Suprapubic skin (tissue), 4 donors: ENCODE measurements around the gene NOXO1. TPM values are rescaled to one million over a fixed set of nuclear protein-coding genes. Genes with fewer than 3 reads are reported as not detected.

Experiments used
- DNase-seq, 2 donors: peaks; one replicate each; pipeline ENCODE4 v3.0.0-alpha.2; 2019; ENCODE audit warnings: low spot score in 2 of 2
- H3K27ac ChIP-seq: fragments of 200-600 bp; sonication (generic); one replicate; pipeline ENCODE4 v1.5.1; 2019
- H3K27me3 ChIP-seq: fragments of 200-600 bp; sonication (generic); one replicate; pipeline ENCODE4 v1.5.1; 2019
- H3K36me3 ChIP-seq: fragments of 200-600 bp; sonication (generic); one replicate; pipeline ENCODE4 v1.5.1; 2019
- H3K4me1 ChIP-seq: fragments of 200-600 bp; sonication (generic); one replicate; pipeline ENCODE4 v1.5.1; 2019
- H3K4me3 ChIP-seq: fragments of 200-600 bp; sonication (generic); one replicate; pipeline ENCODE4 v1.5.1; 2019; ENCODE audit warnings: mild to moderate bottlenecking
- H3K9me3 ChIP-seq: fragments of 200-600 bp; sonication (generic); one replicate; pipeline ENCODE4 v1.5.1; 2019
- EP300 ChIP-seq: sonication (generic); formaldehyde crosslinking; IDR thresholded peaks from one replicate; pipeline ENCODE4 v1.6.1; 2017; ENCODE audit warnings: antibody characterized with exemption
- POLR2A ChIP-seq, 2 donors: fragments of 450-650 bp; IDR thresholded peaks; one replicate each; pipeline ENCODE4 v1.6.1; 2017; ENCODE audit warnings: antibody characterized with exemption in 2 of 2, mild to moderate bottlenecking in 2 of 2, moderate library complexity in 2 of 2
- POLR2AphosphoS5 ChIP-seq, 3 donors: sonication (generic); formaldehyde crosslinking; IDR thresholded peaks; one replicate each; pipeline ENCODE4 v1.6.1; 2017; ENCODE audit warnings: antibody characterized with exemption in 3 of 3
- WGBS: methylation state at CpG from one replicate; pipeline ENCODE4 v1.1.5; 2018; 5-methylcytosine and 5-hydroxymethylcytosine counted together
- total RNA-seq, 4 donors: library from RNA; depleted of rRNA; stranded (reverse); fragments of >200 nt; gene quantifications; one replicate each; pipeline ENCODE4 v1.1.0, GENCODE V29; 2016
- TF ChIP-seq, protein P1 (sequence below), 2 donors: fragments of 200-600 bp in 1 of 2; fragments of 450-650 bp in 1 of 2; sonication (generic) in 1 of 2; IDR thresholded peaks; one replicate each; pipeline ENCODE4 v1.5.1; 2016 to 2019; ENCODE audit warnings: antibody characterized with exemption in 2 of 2, mild to moderate bottlenecking in 1 of 2, moderate library complexity in 1 of 2

The NOXO1 gene
- total RNA-seq, 4 donors from 2014 or later = 1.1 to 3.1 (median 2.0) TPM; not detected in 1

DNA sequence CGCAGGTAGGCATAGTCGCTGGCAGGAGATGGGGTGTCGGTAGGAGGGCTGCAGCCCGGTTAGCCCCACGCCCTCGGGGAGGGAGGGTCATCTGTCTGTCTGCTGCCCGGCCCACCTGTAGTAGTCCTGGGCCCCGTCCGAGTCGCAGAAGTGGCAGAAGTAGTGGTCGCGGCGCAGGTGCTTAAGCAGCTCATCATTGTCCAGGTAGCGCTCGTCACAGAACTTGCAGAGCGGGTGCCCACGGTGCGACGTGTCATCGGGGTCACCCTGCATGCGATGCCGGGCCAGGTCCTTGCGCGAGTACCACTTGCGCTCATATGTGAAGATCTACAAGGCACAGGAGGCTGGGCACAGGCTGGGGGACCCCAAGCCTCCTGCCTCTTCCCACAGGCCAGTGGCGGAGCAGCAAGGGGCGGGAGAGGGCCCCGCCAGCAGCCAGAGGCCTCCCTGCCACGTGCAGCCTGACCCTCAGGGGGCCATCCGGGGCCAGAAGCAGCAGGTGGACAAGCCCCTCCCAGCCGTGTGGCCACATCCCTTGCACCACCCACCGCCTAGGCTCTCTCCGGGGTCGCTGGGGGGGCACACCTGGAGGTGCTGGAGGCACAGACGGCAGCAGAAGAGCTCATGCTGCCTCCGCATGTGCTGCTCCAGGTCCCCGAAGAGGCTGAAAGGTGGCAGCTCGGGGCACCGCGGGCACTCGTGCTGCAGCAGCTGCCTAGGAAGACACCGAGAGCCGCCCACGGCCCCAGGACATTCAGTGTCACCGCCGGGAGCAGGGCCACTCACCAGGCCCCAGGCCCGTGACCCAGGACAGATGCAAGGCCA lies 21.3 kb upstream of the NOXO1 start:
- Histone ChIP-seq H3K27me3 (no peaks in the 10 kb centered on the region), H3K4me3 (no peak overlapping the region), H3K36me3 (peaks cover 59% of the 10 kb centered on the region), H3K27ac (no peak overlapping the region), H3K4me1 (peaks cover 51% of the 10 kb centered on the region), H3K9me3 (no peaks in the 10 kb centered on the region)
- 91% methylated on average over 16 of the region's 47 CpGs for WGBS
- no peak for DNase-seq
- no peak for TF ChIP-seq POLR2A (IDR thresholded peaks at IDR 0.05)
- TF ChIP-seq, protein P1, sequence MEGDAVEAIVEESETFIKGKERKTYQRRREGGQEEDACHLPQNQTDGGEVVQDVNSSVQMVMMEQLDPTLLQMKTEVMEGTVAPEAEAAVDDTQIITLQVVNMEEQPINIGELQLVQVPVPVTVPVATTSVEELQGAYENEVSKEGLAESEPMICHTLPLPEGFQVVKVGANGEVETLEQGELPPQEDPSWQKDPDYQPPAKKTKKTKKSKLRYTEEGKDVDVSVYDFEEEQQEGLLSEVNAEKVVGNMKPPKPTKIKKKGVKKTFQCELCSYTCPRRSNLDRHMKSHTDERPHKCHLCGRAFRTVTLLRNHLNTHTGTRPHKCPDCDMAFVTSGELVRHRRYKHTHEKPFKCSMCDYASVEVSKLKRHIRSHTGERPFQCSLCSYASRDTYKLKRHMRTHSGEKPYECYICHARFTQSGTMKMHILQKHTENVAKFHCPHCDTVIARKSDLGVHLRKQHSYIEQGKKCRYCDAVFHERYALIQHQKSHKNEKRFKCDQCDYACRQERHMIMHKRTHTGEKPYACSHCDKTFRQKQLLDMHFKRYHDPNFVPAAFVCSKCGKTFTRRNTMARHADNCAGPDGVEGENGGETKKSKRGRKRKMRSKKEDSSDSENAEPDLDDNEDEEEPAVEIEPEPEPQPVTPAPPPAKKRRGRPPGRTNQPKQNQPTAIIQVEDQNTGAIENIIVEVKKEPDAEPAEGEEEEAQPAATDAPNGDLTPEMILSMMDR (IDR thresholded peaks at IDR 0.05) = no peak
- no peak for TF ChIP-seq POLR2AphosphoS5 (IDR thresholded peaks at IDR 0.05)
- no peak for TF ChIP-seq EP300

DNA sequence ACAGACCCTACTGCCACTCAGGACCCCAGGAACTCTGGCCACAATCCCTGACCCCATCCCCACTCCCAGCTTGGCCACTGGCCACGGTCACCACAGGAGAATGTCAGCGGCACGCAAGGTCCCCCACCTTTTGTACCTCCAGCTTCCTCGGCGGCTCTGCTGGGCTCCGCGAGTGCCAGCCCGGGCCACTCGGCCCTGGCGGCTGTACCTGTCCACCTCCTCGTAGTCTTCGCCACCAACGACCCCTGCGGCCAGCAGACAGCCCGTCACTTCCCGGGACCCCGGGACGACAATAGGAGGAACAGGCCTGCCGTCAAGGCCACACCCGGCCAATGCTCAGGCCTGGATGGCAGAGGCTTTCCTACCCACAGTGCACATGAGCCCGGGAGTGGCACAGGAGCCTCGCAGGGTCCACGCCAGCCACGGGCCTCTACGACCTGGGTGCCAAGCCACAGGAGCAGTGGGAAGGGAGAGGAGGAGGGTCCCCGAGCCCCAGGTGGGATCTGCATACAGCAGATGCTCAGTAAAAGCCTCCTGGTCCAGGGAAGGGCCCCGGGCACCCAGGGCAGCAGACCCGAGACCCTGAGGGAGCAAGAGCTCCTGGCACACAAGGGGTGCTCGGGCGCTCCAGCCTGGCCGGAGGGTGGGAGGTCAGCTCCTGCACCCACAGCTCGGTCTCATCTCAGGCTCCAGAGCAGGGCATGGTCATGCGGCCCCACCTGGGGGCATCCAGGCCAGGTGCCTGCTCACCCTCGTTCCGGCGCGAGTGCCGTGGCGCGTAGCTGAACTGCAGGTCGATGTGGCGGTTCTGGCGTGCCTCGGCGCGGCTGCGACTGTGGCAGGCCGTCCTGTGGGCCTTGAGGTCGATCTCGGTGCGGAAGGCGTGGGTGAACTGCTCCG lies 20.4 kb upstream of the NOXO1 start:
- Histone ChIP-seq H3K27ac (no peak overlapping the region), H3K4me1 (peaks cover 49% of the 10 kb centered on the region), H3K9me3 (no peaks in the 10 kb centered on the region), H3K4me3 (no peak overlapping the region), H3K27me3 (no peaks in the 10 kb centered on the region), H3K36me3 (peaks cover 67% of the 10 kb centered on the region)
- WGBS = 93% methylated on average over 33 of the region's 53 CpGs
- no peak for DNase-seq
- TF ChIP-seq, protein P1 (IDR thresholded peaks at IDR 0.05) = no peak
- no peak for TF ChIP-seq POLR2A (IDR thresholded peaks at IDR 0.05)
- TF ChIP-seq POLR2AphosphoS5 (IDR thresholded peaks at IDR 0.05) = no peak
- TF ChIP-seq EP300 = no peak

GRCh38 chr16:2001035-2001434 lies 19.8 kb upstream of the NOXO1 start:
- DNase-seq = no peak
- no peaks in the 10 kb centered on the region for H3K27me3 ChIP-seq
- H3K4me3 ChIP-seq = no peak overlapping the region
- no peak overlapping the region for H3K27ac ChIP-seq
- WGBS = 93% methylated on average over 6 of the region's 19 CpGs
- H3K36me3 ChIP-seq = peaks cover 67% of the 10 kb centered on the region
- peaks cover 42% of the 10 kb centered on the region for H3K4me1 ChIP-seq
- TF ChIP-seq, protein P1 (IDR thresholded peaks at IDR 0.05) = no peak
- TF ChIP-seq EP300 (no peak), POLR2AphosphoS5 (IDR thresholded peaks at IDR 0.05) (no peak), POLR2A (IDR thresholded peaks at IDR 0.05) (no peak)
- no peaks in the 10 kb centered on the region for H3K9me3 ChIP-seq

DNA sequence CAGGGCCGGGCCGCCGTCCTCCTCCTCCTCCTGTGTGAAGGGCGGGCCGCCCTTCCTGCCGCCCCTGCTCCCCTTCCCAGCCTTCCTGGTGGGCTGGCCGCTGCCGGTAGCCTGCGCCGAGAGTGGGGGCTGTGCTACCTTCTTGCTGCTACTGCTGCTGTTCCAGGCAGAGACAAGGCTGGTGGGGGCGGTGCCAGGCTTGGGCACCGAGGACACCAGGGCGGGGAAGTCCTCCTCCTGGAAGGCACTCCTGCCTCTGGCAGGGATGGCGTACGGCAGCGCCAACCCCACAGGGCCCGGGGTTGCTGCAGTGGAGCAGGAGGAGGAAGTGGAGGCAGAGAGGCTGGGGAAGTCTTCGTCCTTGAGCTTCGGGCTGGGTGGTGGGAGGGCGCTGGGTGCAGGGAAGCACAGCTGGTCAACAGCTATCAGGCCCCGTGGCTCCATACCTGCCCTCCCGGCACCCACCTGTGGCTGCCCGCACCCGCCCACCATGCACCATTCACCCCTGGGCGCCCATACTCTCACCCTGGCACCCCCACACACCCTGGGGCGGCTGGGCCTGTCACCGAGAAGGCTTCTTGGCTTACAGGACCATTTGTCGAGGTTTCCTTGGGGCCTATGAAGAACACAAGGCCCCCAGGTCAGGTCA lies 18.7 kb upstream of the NOXO1 start:
- Histone ChIP-seq H3K27me3 (no peaks in the 10 kb centered on the region), H3K4me3 (no peak overlapping the region), H3K9me3 (no peaks in the 10 kb centered on the region), H3K4me1 (peaks cover 32% of the 10 kb centered on the region), H3K36me3 (peaks cover 67% of the 10 kb centered on the region), H3K27ac (no peak overlapping the region)
- WGBS = 79% methylated on average over 12 of the region's 28 CpGs
- TF ChIP-seq EP300 = no peak
- no peak for DNase-seq

- H3K27ac ChIP-seq = no peak overlapping the region
- no peak for TF ChIP-seq EP300
- 89% methylated on average over 7 of the region's 39 CpGs for WGBS
These were observed 17.9 kb upstream of the NOXO1 start for GRCh38 chr16:1998852-1999801.

More at GRCh38 chr16:1998852-1999801, 17.9 kb upstream of the NOXO1 start:
- H3K36me3 ChIP-seq = peaks cover 67% of the 10 kb centered on the region
- H3K4me3 ChIP-seq = no peak overlapping the region
- no peaks in the 10 kb centered on the region for H3K9me3 ChIP-seq
- no peaks in the 10 kb centered on the region for H3K27me3 ChIP-seq
- H3K4me1 ChIP-seq = peaks cover 23% of the 10 kb centered on the region
- DNase-seq = no peak
